Ishikawa (cell line): ENCODE data around the gene CARNS1.

Experiments
- CEBPB ChIP-seq: IDR thresholded peaks from 2 replicates; pipeline ENCODE4 v1.6.1; 2012
- CREB1 ChIP-seq: IDR thresholded peaks from 2 replicates; pipeline ENCODE4 v1.6.1; 2012; ENCODE audit warnings: low read depth
- EGR1 ChIP-seq: IDR thresholded peaks from 2 replicates; pipeline ENCODE4 v1.6.1; 2012
- EP300 ChIP-seq: IDR thresholded peaks from 2 replicates; pipeline ENCODE4 v1.6.1; 2012; ENCODE audit warnings: borderline replicate concordance
- FOXM1 ChIP-seq: IDR thresholded peaks from 2 replicates; pipeline ENCODE4 v1.6.1; 2012; ENCODE audit warnings: low read depth, borderline replicate concordance
- MAX ChIP-seq: IDR thresholded peaks from 2 replicates; pipeline ENCODE4 v1.6.1; 2012
- NFIC ChIP-seq: IDR thresholded peaks from 2 replicates; pipeline ENCODE4 v1.6.1; 2012
- RAD21 ChIP-seq: IDR thresholded peaks from 2 replicates; pipeline ENCODE4 v1.6.1; 2012; ENCODE audit warnings: low read depth
- TAF1 ChIP-seq: IDR thresholded peaks from 2 replicates; pipeline ENCODE4 v1.6.1; 2012; ENCODE audit warnings: low read depth, mild to moderate bottlenecking
- TCF12 ChIP-seq: IDR thresholded peaks from 2 replicates; pipeline ENCODE4 v1.6.1; 2012; ENCODE audit warnings: low read depth
- TEAD4 ChIP-seq: IDR thresholded peaks from 2 replicates; pipeline ENCODE4 v1.6.1; 2012
- USF1 ChIP-seq: IDR thresholded peaks from 2 replicates; pipeline ENCODE4 v1.6.1; 2012
- YY1 ChIP-seq: IDR thresholded peaks from 2 replicates; pipeline ENCODE4 v1.6.1; 2012; ENCODE audit warnings: low read depth
- ZBTB7A ChIP-seq: IDR thresholded peaks from 2 replicates; pipeline ENCODE4 v1.6.1; 2012; ENCODE audit warnings: low read depth
- TF ChIP-seq, protein P1 (sequence below): IDR thresholded peaks from 2 replicates; pipeline ENCODE4 v1.6.1; 2012; ENCODE audit warnings: low read depth, mild to moderate bottlenecking

CARNS1 gene

DNA sequence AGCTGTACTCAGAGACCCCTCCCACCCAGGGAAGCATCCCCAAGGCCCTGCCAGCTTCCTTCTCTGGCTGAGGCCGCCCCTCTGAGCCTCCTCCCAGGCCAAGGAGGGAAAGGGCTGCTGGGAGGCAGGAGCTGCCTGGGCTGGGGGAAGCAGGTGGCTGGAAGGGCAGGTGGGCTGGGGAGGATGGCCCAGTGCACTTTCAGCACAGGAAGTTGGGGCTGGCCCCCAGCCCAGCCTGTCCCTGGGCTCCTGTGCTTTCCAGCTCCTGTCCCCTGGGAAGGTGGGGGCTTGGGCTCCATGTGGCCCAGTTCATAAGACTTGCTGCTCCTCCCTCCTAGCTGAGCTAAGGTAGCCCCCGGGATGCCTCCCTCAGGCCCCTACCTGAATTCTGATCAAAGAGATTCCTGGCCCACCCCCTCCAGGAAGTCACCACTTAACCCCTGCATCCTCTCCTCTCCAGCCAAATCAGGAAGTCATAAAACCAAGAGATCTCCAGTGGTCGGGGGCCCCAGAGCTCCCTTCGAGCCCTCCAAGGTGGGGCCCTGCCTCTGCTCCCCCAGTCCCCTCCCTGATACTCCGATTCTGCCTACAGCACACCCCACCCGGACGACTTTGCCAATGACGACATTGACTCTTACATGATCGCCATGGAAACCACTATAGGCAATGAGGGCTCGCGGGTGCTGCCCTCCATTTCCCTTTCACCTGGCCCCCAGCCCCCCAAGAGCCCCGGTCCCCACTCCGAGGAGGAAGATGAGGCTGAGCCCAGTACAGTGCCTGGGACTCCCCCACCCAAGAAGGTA lies 18.7 kb upstream of the CARNS1 start:
- TF ChIP-seq YY1 (no peak), EP300 (no peak)
- TF ChIP-seq, protein P1, sequence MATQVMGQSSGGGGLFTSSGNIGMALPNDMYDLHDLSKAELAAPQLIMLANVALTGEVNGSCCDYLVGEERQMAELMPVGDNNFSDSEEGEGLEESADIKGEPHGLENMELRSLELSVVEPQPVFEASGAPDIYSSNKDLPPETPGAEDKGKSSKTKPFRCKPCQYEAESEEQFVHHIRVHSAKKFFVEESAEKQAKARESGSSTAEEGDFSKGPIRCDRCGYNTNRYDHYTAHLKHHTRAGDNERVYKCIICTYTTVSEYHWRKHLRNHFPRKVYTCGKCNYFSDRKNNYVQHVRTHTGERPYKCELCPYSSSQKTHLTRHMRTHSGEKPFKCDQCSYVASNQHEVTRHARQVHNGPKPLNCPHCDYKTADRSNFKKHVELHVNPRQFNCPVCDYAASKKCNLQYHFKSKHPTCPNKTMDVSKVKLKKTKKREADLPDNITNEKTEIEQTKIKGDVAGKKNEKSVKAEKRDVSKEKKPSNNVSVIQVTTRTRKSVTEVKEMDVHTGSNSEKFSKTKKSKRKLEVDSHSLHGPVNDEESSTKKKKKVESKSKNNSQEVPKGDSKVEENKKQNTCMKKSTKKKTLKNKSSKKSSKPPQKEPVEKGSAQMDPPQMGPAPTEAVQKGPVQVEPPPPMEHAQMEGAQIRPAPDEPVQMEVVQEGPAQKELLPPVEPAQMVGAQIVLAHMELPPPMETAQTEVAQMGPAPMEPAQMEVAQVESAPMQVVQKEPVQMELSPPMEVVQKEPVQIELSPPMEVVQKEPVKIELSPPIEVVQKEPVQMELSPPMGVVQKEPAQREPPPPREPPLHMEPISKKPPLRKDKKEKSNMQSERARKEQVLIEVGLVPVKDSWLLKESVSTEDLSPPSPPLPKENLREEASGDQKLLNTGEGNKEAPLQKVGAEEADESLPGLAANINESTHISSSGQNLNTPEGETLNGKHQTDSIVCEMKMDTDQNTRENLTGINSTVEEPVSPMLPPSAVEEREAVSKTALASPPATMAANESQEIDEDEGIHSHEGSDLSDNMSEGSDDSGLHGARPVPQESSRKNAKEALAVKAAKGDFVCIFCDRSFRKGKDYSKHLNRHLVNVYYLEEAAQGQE: no peak

- TF ChIP-seq EP300 (no peak), CREB1 (no peak), EGR1 (no peak), FOXM1 (no peak), RAD21 (no peak)
Measured at GRCh38 chr11:67397536-67397935, 17.9 kb upstream of the CARNS1 start.

- TF ChIP-seq EP300 (no peak), TAF1 (no peak), RAD21 (no peak), TEAD4 (no peak), CEBPB (no peak), YY1 (no peak), ZBTB7A (no peak), TCF12 (no peak), CREB1 (no peak), EGR1 (no peak), FOXM1 (no peak), NFIC (no peak), MAX (no peak), USF1 (no peak)
- TF ChIP-seq, protein P1: no peak
Measured at GRCh38 chr11:67397986-67398660, 17.4 kb upstream of the CARNS1 start.

DNA sequence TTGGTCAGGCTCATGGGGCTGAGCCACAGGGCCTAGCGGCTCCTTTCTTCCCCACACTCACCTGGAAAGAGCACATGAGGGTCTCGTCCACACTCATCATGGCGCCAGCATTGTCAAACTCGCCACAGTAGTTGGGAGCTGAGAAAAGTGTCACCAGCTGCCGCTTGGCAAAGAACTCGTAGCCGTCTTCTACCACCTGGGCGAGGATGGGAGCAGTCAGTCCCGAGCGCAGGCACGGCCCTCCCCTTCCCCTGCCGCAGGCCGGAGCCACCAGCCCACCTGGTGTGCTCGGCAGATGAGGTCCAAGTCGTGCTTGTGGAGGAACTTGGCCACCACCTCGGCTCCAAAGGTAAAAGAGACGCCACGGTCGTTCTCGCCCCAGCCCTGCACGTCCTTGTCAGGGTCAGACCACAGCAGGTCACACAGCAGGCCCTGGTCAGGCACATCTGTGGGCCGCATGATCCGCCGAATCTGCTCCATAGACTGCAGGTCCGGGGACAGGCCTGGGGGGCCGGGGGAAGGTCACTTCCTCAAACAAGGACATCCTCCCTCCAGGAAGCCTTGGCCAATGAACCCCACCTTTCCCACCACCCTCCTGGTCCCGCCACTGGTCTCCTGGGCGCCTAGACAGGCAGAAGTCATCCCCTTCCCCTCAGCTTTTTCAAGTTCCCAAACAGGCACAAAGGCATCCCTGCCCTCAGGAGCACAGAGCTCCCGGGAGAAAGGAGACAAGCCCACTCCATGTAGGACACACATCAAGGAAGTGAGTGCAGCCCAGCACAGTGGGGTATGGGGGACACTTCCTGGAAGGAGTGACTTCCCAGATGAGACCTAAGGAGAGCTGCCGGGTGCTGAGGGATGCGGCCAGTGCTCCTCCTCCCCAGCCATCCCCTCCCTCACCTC lies 16.6 kb upstream of the CARNS1 start:
- TF ChIP-seq EGR1 (no peak), CEBPB (no peak), EP300 (no peak), TEAD4 (no peak), MAX (no peak), YY1 (no peak), CREB1 (no peak), FOXM1 (no peak), ZBTB7A (no peak)
- TF ChIP-seq, protein P1: no peak
